Stimulated activated CD4-positive, alpha-beta T cell treated with anti-CD3 and anti-CD28 coated beads, Interleukin-2, amount 100 ng/mL, for 4 hours (primary cell): Measurements from ENCODE around the gene METTL5.
"Not testable (repeated sequence)": the region's sequence is repeated elsewhere in the genome, so short reads cannot be mapped to it uniquely, and the experiment has no call there.

ENCODE experiments used
- DNase-seq: peaks from one replicate; pipeline ENCODE4 v3.0.0-alpha.2; 2020; ENCODE audit warnings: low read depth

METTL5 gene

DNA sequence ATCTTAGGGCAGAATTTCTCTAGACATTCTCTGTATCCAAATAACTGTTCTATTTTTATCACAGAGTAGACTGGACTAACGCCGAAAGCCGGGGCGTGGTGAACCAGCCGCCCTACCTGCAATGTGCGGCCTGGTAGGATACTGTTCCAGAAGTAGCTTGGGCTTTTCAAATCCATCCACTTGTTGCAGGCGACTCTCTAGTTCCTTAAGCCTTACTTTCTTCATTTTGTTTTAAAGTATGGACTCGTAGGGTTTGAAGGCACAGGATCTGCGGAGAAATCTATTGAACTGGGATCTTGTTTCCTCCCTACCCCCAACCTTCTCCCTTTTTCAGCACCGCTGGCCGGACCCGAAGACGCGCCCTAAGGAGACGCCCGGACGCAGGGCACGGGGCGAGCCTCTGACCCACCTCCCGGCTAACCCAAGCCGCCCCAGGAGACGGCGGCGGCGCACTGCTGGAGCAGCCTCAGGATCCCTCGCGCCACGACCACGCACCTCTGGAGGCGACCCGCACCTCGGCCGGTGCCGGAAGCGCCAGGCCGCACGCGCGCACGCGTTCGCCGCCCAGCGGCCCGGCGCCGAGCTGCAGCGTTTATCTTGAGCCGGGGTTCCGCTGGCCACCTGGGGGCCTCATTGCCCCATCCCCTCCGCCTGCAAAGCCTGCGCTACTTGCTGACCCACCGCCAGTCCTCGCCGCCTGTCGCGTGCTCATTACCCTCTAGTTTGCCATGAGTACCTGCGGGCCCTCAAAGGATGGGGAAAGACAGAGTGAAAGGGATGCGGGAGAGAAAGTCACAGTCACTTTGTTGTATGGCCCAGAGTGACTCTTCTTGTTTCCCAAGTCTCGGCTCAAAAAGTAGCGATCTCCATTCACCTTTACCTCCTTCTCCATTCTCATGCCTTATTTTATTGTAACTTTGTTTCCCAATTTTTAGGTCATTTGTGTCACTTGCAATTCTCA is at the start of gene METTL5:
Gene METTL5 (minus strand): TSS at position 533 of the 961 bp plus-strand sequence. CDS start 308 bp downstream, at position 225.
- DNase-seq: peak; percentile 64

DNA sequence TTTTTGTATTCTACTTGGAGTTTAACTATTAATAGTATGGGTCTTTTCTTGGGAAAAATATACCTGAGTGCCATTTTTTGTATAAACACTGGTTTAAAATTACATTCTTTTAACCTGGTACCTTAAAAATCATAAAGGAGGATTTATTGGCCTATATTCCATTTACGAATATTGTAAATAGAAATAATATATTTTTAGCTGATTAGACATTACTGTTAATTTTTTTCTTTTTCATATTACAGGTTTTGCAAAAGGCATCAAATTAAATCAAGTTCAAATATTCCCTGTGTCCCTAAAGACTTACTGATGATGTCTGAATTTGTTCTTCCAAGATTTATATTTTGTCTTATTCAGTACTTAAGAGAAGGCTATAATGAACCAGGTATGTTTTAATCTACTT is 47.3 kb upstream of the METTL5 start:
- DNase-seq: no peak

DNA sequence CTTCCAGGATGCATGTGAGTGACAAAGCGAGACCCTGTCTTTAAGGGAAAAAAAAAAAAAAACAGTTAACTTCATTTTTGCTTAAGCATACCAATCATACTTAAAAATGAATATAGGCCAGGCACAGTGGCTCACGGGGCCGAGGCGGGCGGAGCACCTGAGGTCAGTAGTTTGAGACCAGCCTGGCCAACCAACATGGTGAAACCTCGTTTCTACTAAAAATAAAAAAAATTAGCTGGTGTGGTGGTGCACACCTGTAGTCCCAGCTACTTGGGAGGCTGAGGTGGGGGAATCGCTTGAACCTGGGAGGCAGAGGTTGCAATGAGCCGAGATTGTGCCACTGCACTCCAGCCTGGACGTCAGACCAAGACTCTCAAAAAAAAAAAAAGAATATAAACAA is 46.7 kb upstream of the METTL5 start:
- DNase-seq: not testable (repeated sequence)

DNA sequence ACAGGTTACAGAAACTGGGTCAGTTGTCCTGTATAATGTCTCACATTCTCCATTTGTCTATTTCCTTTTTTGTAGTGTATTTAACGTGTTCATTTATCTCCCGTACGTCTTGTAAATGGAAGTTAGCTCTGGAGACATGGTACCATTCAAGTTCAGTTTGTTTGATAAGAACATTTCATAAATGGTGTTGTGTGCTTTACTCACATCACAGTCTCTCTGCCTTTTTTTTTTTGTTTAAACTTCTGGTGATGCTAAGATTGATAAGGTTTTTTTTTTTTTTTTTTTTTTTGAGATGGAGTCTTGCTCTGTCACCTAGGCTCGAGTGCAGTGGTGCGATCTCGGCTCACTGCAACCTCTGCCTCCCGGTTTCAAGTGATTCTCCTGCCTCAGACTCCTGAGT is 44.2 kb upstream of the METTL5 start:
- DNase-seq: no peak

GRCh38 chr2:169867579-169867978 is 42.9 kb upstream of the METTL5 start:
- DNase-seq: no peak

GRCh38 chr2:169866230-169866629 is 41.5 kb upstream of the METTL5 start:
- DNase-seq: not testable (repeated sequence)

- DNase-seq: no peak
Measured at GRCh38 chr2:169865492-169865891, 40.8 kb upstream of the METTL5 start.

- DNase-seq: no peak
Measured at GRCh38 chr2:169862816-169863215, 38.1 kb upstream of the METTL5 start.

GRCh38 chr2:169860149-169860548 is 35.4 kb upstream of the METTL5 start:
- no peak for DNase-seq

GRCh38 chr2:169859423-169859822 is 34.7 kb upstream of the METTL5 start:
- DNase-seq: no peak

DNA sequence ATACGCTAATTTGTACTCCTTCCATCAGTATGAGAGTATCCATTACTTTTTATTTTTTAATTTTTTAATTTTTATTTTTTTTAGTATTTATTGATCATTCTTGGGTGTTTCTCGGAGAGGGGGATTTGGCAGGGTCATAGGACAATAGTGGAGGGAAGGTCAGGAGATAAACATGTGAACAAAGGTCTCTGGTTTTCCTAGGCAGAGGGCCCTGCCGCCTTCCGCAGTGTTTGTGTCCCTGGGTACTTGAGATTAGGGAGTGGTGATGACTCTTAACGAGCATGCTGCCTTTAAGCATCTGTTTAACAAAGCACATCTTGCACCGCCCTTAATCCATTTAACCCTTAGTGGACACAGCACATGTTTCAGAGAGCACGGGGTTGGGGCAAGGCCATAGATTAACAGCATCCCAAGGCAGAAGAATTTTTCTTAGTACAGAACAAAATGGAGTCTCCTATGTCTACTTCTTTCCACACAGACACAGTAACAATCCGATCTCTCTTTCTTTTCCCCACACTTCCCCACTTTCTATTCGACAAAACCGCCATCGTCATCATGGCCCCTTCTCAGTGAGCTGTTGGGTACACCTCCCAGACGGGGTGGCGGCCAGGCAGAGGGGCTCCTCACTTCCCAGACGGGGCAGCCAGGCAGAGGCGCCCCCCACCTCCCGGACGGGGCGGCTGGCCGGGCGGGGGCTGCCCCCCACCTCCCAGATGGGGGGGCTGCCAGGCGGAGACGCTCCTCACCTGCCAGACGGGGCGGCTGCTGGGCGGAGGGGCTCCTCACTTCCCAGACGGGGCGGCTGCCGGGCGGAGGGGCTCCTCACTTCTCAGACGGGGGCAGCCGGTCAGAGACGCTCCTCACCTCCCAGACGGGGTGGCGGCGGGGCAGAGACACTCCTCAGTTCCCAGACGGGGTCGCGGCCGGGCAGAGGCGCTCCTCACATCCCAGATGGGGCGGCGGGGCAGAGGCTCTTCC is 30.9 kb upstream of the METTL5 start:
- not testable (repeated sequence) for DNase-seq

GRCh38 chr2:169853041-169853668 is 28.4 kb upstream of the METTL5 start:
- no peak for DNase-seq

DNA sequence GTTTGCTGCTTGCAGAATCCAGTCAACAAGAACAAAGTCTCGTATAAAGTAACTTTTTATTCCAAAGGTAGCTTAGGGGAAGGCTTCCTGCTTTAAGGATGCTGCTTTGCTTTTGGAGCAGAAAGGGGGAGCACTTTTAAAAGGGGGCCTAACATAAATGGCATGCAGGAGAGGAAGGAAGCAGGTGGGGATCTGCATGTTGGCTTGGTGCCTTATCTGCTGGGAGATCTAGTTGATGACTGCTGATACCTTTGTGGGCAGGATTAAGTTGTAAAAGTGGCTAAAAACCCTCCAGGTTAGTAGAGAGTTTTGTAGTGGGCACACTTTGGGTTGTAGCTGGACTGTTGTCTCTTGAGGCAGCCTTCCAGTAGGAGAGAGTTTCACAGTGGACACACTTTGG is 25.0 kb upstream of the METTL5 start:
- no peak for DNase-seq

DNA sequence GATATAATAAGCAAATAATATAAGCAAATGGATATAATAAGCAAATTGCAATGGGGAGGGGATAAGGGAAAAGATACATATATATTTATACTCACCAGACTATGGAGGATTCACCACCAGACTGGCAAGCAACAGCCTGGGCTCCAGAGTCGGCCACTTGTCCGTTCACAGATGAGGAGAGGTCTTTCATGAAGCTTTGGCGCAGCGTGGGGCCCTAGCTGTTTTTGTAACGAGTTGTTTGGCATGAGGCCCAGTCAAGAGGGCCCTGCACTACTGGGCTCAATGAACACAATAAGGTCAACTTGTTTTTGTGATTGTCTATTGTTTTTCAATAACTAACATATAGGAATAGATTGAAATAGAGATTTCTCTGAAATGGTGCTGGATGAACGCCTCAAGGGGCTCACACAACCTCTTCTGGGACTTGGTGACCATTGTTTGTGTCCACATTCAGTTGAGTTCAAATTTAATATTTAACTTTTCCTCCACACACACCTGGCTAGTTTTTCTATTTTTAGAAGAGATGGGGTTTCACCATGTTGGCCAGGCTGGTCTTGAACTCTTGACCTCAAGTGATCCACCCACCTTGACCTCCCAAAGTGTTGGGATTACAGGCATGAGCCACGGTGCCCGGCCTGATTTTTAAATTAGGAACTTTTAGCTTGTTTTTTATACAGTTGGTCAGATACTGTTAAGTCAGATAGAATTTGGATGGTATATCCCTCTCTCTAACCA is 24.4 kb upstream of the METTL5 start:
- not testable (repeated sequence) for DNase-seq

DNA sequence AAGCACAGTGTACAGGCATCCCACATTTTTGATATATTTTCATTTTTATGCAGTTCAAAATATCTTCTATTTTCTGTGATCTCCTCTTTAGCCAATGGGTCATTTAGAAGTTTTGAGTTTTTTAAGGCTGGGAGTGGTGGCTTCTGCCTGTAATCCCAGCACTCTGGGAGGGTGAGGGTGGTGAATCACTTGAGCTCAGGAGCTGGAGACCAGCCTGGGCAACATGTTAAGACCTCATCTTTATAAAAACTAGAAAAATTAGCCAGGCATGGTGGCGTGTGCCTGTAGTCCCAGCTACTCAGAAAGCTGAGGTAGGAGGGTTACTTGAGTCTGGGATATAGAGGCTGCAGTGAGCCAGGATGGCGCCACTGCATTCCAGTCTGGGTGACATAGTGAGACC is 20.3 kb upstream of the METTL5 start:
- DNase-seq: no peak

DNA sequence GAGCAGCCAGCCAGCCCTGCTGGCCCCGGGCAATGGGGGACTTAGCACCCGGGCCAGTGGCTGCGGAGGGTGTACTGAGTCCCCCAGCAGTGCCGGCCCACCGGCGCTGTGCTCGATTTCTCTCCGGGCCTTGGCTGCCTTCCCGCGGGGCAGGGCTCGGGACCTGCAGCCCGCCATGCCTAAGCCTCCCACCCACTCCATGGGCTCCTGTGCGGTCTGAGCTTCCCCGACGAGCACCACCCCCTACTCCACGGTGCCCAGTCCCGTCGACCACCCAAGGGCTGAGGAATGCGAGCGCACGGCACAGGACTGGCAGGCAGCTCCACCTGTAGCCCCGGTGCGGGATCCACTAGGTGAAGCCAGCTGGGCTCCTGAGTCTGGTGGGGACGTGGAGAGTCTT is 16.9 kb upstream of the METTL5 start:
- not testable (repeated sequence) for DNase-seq

GRCh38 chr2:169840747-169841142 is 16.0 kb upstream of the METTL5 start:
- no peak for DNase-seq

DNA sequence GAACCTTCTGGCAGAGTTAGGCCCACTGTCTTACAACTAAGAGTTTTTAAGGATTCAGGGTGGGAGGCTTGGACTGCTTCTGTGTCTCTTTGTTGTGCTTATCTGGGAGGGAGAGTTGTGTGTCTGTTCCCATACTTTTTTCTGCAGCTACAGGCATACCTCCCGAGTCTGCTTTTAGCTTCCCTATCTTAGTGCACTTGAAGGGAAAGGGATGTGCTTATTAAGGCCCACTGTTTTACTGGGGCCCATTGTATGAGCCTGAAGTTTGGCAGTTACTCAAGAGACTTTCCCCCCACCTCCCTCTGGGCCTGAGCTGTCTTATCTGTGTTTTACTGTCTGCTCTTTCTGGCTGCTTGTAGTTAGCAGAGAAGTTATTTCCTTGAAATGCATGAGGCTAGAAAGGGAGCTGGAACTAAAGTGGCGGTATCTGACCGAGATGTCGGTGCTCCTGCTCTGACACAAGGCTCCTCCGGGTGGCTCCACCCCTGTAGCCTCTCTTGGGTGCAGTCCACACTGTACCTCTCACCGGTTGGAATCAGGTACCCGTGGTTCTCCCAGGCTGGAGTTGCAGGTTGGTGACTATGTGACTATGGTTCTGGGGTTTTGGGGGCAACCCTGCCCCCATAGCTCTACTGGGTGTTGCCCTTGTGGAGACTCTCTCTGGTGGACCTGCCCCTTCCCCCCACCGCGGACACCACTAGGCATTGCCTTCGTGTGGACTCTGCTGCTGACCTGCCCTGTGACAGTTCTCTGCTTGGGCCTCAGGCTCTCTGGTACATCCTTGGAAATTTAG is 15.4 kb upstream of the METTL5 start:
- no peak for DNase-seq

DNA sequence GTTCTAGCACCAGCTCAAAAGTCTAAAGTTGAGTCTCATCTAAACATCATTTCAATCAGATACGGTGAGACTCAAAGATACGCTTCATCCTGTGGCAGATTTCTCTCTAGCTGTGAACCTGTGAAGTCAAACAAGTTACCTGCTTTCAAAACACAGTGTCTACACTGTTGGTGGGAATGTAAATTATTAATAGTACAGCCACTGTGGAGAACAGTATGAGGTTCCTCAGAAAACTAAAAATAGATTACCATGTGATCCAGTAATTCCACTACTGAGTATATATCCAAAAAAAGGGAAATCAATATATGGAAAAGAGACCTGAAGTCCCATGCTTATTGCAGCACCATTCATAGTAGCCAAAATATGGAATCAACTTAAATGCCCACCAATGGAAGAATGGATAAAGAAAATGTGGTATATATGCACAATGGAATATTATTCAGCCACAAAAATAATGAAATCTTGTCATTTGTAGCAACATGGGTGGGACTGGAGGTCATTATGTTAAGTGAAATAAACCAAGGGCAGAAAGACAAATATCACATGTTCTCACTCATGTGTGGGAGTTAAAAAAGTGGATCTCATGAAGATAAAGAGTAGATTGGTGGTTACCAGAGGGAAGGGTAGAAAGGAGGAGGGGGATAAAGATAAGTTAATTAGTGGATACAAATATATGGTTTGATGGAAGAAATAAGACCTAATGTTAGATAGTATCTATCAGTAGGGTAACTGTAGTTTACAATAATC is 14.2 kb upstream of the METTL5 start:
- DNase-seq: no peak

- DNase-seq: no peak
Measured at GRCh38 chr2:169834401-169834800, 9.7 kb upstream of the METTL5 start.
